ENCODE results near the gene CRX. TPM values are rescaled to one million over a fixed set of nuclear protein-coding genes. Genes with fewer than 3 reads are reported as not detected.

The CRX gene
- total and polyA plus RNA-seq, 2 donors (not counting 3 experiments of a cell fraction or from before 2014, with no cell fraction given): not detected

GRCh38 chr19:47881757-47882156, 60.0 kb downstream of the CRX start:
- ChIA-PET CTCF (interaction anchor here (1.4 kb wide), 1 partner anchor 13 kb away, joined by 4 read pairs; no protein-coding TSS in a partner anchor), POLR2A (no interaction called here)
- Histone ChIP-seq H3K4me1 (ENCODE audit: control insufficient read depth, extremely low read depth, insufficient read depth, low read length) (no peaks in the 10 kb centered on the region), H3K27ac (ENCODE audit: insufficient read depth, low read depth, low read length) (no peak overlapping the region), H3K36me3 (ENCODE audit: control insufficient read depth in 2 of 2, extremely low read depth in 1 of 2, insufficient read depth in 2 of 2, low read length in 2 of 2) (no peaks in the 10 kb centered on the region), H3K4me3 (replicated peaks in 1 of 3; ENCODE audit: insufficient read depth in 1 of 3, low read depth in 1 of 3, low read length in 3 of 3) (no peak overlapping the region), H3K4me2 (ENCODE audit: insufficient read depth, low read length) (no peak overlapping the region), H3K27me3 (ENCODE audit: control insufficient read depth in 2 of 2, insufficient read depth in 2 of 2, low read length in 2 of 2) (no peaks in the 10 kb centered on the region), H2AFZ (ENCODE audit: low read depth, low read length) (no peak overlapping the region), H3K9ac (replicated peaks; ENCODE audit: extremely low read depth, insufficient read depth, low read length) (no peak overlapping the region), H3K79me2 (ENCODE audit: control insufficient read depth, insufficient read depth, low read length) (no peaks in the 10 kb centered on the region), H3K9me1 (replicated peaks; ENCODE audit: control insufficient read depth, extremely low read depth, insufficient read depth, low read length) (no peaks in the 10 kb centered on the region), H4K20me1 (replicated peaks; ENCODE audit: control insufficient read depth, extremely low read depth, insufficient read depth, low read length) (no peaks in the 10 kb centered on the region), H3K9me3 (replicated peaks; ENCODE audit: control insufficient read depth, insufficient read depth, low read length) (no peaks in the 10 kb centered on the region)
- DNase-seq (ENCODE audit: low read depth, low spot score) (no peak), FAIRE-seq (no peak)
- BruUV-seq (replicated peaks): no TSS peak
- no peak for TF ChIP-seq CTCF (IDR thresholded peaks at IDR 0.05; ENCODE audit: extremely low read depth in 1 of 2, insufficient read depth in 1 of 2, low read depth in 1 of 2, low read length in 2 of 2)
- no peak for TF ChIP-seq POLR2AphosphoS5 (IDR thresholded peaks at IDR 0.05; ENCODE audit: insufficient read depth, low read depth, low read length)
- no peak for TF ChIP-seq FOS (IDR thresholded peaks at IDR 0.05; ENCODE audit: borderline replicate concordance, insufficient read depth, low read length)
- TF ChIP-seq POLR2A (IDR thresholded peaks at IDR 0.05; ENCODE audit: low read depth, low read length): no peak
- TF ChIP-seq JUN (IDR thresholded peaks at IDR 0.05; ENCODE audit: borderline replicate concordance, insufficient read depth, insufficient read length, low read depth): no peak
- no peak for TF ChIP-seq MYC (IDR thresholded peaks at IDR 0.05; ENCODE audit: low read depth, low read length)
- TF ChIP-seq GATA2 (IDR thresholded peaks at IDR 0.05; ENCODE audit: insufficient read depth, insufficient read length, low read depth, low read length): no peak
- TF ChIP-seq MAX (IDR thresholded peaks at IDR 0.05; ENCODE audit: insufficient read depth, insufficient read length): no peak
- no peak for TF ChIP-seq EZH2 (IDR thresholded peaks at IDR 0.05; ENCODE audit: borderline replicate concordance, low read depth, low read length, severe bottlenecking)
- intact Hi-C loops (cut with micrococcal nuclease) (no loop called here), dilution Hi-C loops (cut with MboI; ENCODE audit: extremely low pct_ligation_motif_present, low sequenced_read_pairs) (no loop called here)
